T-helper 2 cell treated with Interferon-gamma antibody and Interleukin-4, amounts not matched to agents 5 μg/mL and 100 μg/mL, for 36 hours (primary cell): ENCODE measurements around the gene MT1M.
A peak's percentile ranks its signal among the peaks of the same experiment; 100 is the strongest.

ENCODE experiments used
- DNase-seq: peaks from one replicate; pipeline ENCODE4 v3.0.0; 2021; ENCODE audit warnings: low spot score
- H3K27ac Mint-ChIP-seq: one replicate; pipeline ENCODE4 v1.8.0; 2021; ENCODE audit warnings: mild to moderate bottlenecking, mixed read lengths
- H3K27me3 Mint-ChIP-seq: one replicate; pipeline ENCODE4 v1.8.0; 2021; ENCODE audit warnings: low read depth, mixed read lengths
- H3K36me3 Mint-ChIP-seq: one replicate; pipeline ENCODE4 v1.8.0; 2021; ENCODE audit warnings: low read depth, mixed read lengths
- H3K4me1 Mint-ChIP-seq: one replicate; pipeline ENCODE4 v1.8.0; 2021; ENCODE audit warnings: low read depth, mixed read lengths
- H3K4me3 Mint-ChIP-seq: one replicate; pipeline ENCODE4 v1.8.0; 2022; ENCODE audit warnings: mild to moderate bottlenecking, moderate library complexity, mixed read lengths
- H3K9me3 Mint-ChIP-seq: one replicate; pipeline ENCODE4 v1.8.0; 2021; ENCODE audit warnings: mixed read lengths

Gene MT1M

GRCh38 chr16:56640076-56640475, 7.6 kb downstream of the MT1M start:
- Mint-ChIP-seq H3K9me3 (no peaks in the 10 kb centered on the region), H3K4me1 (peaks cover 34% of the 10 kb centered on the region), H3K27me3 (peaks cover 59% of the 10 kb centered on the region), H3K36me3 (peaks cover under 1% of the 10 kb centered on the region), H3K27ac (no peak overlapping the region), H3K4me3 (no peak overlapping the region)
- no peak for DNase-seq

- Mint-ChIP-seq H3K27ac (no peak overlapping the region), H3K36me3 (no peaks in the 10 kb centered on the region), H3K4me3 (no peak overlapping the region), H3K27me3 (peaks cover 56% of the 10 kb centered on the region), H3K9me3 (no peaks in the 10 kb centered on the region), H3K4me1 (peaks cover 29% of the 10 kb centered on the region)
- no peak for DNase-seq
Observed at GRCh38 chr16:56641166-56641565, 8.7 kb downstream of the MT1M start.

- Mint-ChIP-seq H3K27me3 (peaks cover 50% of the 10 kb centered on the region), H3K36me3 (no peaks in the 10 kb centered on the region), H3K4me1 (peaks cover 23% of the 10 kb centered on the region), H3K4me3 (peak overlapping the region; percentile 76), H3K9me3 (no peaks in the 10 kb centered on the region), H3K27ac (no peak overlapping the region)
- peak; percentile 85 for DNase-seq
Observed at GRCh38 chr16:56643080-56643778, 10.8 kb downstream of the MT1M start.

DNA sequence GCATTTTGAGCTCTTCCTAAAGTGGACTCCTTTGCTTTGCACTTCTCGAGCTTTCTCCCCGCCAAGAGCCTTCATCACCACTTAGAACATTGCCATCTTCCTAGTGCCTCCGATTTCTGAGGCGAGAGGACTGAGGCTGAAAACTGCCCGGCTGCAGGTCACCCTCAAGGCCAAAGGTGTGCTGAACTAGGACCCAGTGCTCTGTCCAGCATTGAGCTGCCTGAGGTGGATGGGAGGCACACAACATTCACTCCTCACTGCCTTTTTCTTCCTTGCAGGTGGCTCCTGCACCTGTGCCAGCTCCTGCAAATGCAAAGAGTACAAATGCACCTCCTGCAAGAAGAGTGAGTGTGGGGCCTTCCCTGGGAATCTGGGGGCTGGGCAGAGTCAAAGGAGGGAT, 11.4 kb downstream of the MT1M start:
- Mint-ChIP-seq H3K9me3 (no peaks in the 10 kb centered on the region), H3K27me3 (peaks cover 50% of the 10 kb centered on the region), H3K27ac (no peak overlapping the region), H3K36me3 (no peaks in the 10 kb centered on the region), H3K4me1 (peaks cover 19% of the 10 kb centered on the region), H3K4me3 (peak overlapping the region; percentile 76)
- no peak for DNase-seq

DNA sequence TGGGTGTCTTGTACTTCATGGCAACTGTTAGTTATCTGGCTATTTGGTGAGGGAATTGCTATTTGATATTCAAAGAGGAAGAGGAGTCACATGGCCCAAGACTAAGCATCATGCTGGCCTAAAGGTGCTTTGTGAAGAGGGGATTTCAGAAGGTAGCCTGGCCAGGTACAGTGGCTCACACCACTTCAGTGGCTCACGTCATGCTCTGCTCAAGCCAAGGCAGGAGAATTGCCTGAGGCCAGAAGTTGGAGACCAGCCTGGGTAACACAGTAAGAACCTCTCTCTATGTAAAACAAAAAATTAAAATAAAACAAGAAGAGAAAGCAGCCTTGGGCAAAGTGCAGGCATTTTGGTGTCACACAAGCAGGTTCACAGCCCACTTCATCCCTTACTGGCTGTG, 12.9 kb downstream of the MT1M start:
- H3K27ac Mint-ChIP-seq = no peak overlapping the region
- H3K27me3 Mint-ChIP-seq = peaks cover 42% of the 10 kb centered on the region
- H3K4me1 Mint-ChIP-seq = peaks cover 19% of the 10 kb centered on the region
- no peak overlapping the region for H3K4me3 Mint-ChIP-seq
- H3K36me3 Mint-ChIP-seq = no peaks in the 10 kb centered on the region
- no peak for DNase-seq
- no peaks in the 10 kb centered on the region for H3K9me3 Mint-ChIP-seq

DNA sequence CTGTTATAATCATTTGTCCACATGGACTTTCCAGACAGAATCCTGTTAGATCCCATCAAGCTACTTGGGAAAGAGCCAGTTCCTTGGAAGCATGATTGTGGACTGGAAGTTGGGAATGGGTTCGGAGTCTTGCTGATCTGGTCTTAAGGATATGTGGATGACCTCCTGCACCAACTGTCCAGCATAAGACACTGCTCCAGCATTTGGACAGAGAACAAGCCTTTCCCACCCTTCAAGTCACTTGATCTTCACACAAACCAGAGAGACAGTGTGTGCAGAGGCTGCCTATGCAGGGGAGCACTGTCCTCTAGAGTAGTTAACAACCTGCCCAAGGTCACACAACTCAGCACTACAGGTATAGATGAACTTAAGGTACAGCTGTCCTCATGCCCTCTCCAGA, 13.4 kb downstream of the MT1M start:
- no peak overlapping the region for H3K4me3 Mint-ChIP-seq
- no peaks in the 10 kb centered on the region for H3K36me3 Mint-ChIP-seq
- H3K4me1 Mint-ChIP-seq = peaks cover 19% of the 10 kb centered on the region
- peaks cover 40% of the 10 kb centered on the region for H3K27me3 Mint-ChIP-seq
- no peaks in the 10 kb centered on the region for H3K9me3 Mint-ChIP-seq
- no peak for DNase-seq
- H3K27ac Mint-ChIP-seq = no peak overlapping the region

DNA sequence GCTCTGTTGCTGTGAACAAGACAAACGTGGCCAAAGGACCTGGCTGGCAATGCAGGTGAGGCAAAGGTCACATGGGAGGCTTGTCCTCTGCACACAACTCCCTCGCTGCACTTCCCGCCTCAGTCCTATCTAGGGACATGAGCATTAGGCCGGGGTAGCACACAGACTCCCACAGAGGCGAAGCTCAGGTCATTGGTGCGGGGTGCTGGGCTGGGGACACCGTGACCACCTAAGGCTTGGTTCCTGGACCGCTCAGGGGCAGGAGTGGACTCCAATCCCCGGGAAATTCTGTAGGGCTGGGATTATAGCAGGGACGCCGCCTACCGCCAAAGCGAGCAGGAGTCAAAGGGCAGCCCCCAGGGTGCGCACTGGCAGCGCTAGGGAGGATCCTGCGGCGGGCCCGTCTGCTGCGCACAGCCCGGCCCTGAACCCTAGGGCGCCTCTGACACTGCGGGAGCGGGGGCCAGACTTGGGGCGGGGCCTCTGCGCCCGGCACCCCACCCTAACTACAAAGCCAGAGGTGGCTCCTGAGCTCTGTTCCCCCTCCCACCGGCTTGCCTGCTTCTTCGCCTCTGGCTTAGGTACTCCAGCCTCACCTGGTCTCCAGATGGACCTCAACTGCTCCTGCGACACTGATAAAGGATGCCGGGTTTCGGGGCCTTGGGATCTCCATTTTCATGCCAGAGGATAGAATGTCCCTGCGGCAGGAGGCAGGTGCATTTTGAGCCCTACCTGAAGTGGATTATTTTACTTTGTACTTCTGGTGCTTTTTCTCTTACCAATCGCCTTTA, 15.4 kb downstream of the MT1M start:
- Mint-ChIP-seq H3K27ac (no peak overlapping the region), H3K9me3 (no peaks in the 10 kb centered on the region), H3K27me3 (peaks cover 43% of the 10 kb centered on the region), H3K36me3 (no peaks in the 10 kb centered on the region), H3K4me3 (no peak overlapping the region), H3K4me1 (peaks cover 13% of the 10 kb centered on the region)
- DNase-seq = no peak

DNA sequence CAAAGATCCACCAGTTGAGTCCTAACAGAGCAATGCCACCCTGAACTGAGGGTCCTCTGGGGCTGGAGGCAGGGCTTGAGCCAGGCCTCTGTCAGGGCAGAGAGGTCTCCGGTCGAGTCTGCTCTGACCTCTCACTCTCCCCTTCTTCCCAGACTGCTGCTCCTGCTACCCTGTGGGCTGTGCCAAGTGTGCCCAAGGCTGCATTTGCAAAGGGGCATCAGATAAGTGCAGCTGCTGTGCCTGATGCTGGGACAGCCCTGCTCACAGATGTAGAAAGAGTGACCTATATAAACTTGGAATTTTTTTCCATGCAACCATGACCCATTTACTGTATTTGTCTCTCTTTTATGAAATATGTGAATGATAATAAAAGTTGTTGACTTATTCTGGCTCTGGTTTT, 16.8 kb downstream of the MT1M start:
- Mint-ChIP-seq H3K27me3 (peaks cover 44% of the 10 kb centered on the region), H3K27ac (no peak overlapping the region), H3K4me1 (peaks cover 1% of the 10 kb centered on the region), H3K36me3 (no peaks in the 10 kb centered on the region), H3K4me3 (no peak overlapping the region), H3K9me3 (no peaks in the 10 kb centered on the region)
- DNase-seq = no peak

DNA sequence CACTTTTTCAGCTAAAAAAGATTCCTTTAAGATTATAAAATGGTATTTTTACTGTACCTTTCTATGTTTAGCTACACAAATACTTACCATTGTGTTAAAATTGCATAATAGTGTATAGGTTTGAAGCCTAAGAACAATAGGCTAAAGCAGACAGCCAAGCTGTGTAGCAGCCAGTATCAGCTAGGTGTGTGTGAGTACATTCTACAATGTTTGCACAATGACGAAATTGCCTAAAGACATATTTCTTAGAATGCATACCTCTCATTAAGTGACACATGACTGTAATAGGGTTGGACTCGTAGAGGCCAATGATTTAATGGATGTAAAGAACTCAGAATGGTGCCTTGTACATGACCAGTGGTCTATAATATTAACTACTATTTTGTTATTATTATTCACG, 17.4 kb downstream of the MT1M start:
- no peaks in the 10 kb centered on the region for H3K9me3 Mint-ChIP-seq
- DNase-seq = no peak
- H3K4me3 Mint-ChIP-seq = no peak overlapping the region
- H3K27me3 Mint-ChIP-seq = peaks cover 45% of the 10 kb centered on the region
- H3K4me1 Mint-ChIP-seq = no peaks in the 10 kb centered on the region
- H3K27ac Mint-ChIP-seq = no peak overlapping the region
- no peaks in the 10 kb centered on the region for H3K36me3 Mint-ChIP-seq

GRCh38 chr16:56651586-56651985, 19.1 kb downstream of the MT1M start, which contains the start of gene MT1B:
Gene MT1B, plus strand, starts transcription at chr16:56651886. Its CDS starts 68 bp downstream, at chr16:56651954.
- Mint-ChIP-seq H3K27ac (no peak within 1 kb of the TSS), H3K4me3 (no peak within 1 kb of the TSS), H3K9me3 (no peaks in the 10 kb centered on the region), H3K27me3 (peaks cover 40% of the 10 kb centered on the region), H3K36me3 (no peaks in the 10 kb centered on the region), H3K4me1 (no peaks in the 10 kb centered on the region)
- no peak for DNase-seq

- DNase-seq = no peak
- H3K4me3 Mint-ChIP-seq = no peak overlapping the region
- H3K36me3 Mint-ChIP-seq = no peaks in the 10 kb centered on the region
- H3K9me3 Mint-ChIP-seq = no peaks in the 10 kb centered on the region
- H3K27ac Mint-ChIP-seq = no peak overlapping the region
- H3K4me1 Mint-ChIP-seq = peaks cover 4% of the 10 kb centered on the region
- H3K27me3 Mint-ChIP-seq = peaks cover 33% of the 10 kb centered on the region
Observed at GRCh38 chr16:56652600-56652999, 20.1 kb downstream of the MT1M start.

DNA sequence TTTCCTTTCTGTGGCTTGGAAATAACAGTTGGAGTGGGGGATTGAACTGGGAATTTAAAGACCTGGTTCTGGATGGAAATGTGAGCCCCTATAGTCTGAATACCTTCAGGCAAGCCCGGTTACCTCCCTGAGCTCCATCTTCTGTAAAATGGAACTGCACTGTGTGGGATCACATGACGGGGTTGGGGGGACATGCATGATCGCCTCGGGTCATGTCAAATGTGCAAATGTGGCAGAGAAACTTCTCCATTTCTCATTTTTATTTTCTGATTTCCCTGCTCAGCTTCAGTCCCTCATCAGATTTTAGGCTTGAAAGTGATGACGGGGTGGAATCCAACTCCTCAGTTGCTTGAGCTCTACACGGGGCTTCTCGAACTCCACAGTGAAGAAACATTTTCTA, 20.8 kb downstream of the MT1M start:
- Mint-ChIP-seq H3K36me3 (no peaks in the 10 kb centered on the region), H3K4me1 (peaks cover 8% of the 10 kb centered on the region), H3K27ac (no peak overlapping the region), H3K9me3 (no peaks in the 10 kb centered on the region), H3K4me3 (no peak overlapping the region), H3K27me3 (peaks cover 29% of the 10 kb centered on the region)
- no peak for DNase-seq

- no peaks in the 10 kb centered on the region for H3K36me3 Mint-ChIP-seq
- no peaks in the 10 kb centered on the region for H3K9me3 Mint-ChIP-seq
- peak; percentile 40 for DNase-seq
- peaks cover 18% of the 10 kb centered on the region for H3K27me3 Mint-ChIP-seq
- peak within 1 kb of the TSS; percentile 79 for H3K27ac Mint-ChIP-seq
- peaks cover 21% of the 10 kb centered on the region for H3K4me1 Mint-ChIP-seq
- peak within 1 kb of the TSS; percentile 95 for H3K4me3 Mint-ChIP-seq
Observed at GRCh38 chr16:56657555-56658326, 25.3 kb downstream of the MT1M start, which contains the start of gene MT1F. Gene MT1F, plus strand, starts transcription at chr16:56657959. Its CDS starts 100 bp downstream, at chr16:56658059.
